Esophagus muscularis mucosa (tissue), 3 donors: ENCODE measurements around the gene IER5.

Source experiments
- POLR2AphosphoS5 ChIP-seq, 2 donors: sonication (generic); formaldehyde crosslinking; IDR thresholded peaks; one replicate each; pipeline ENCODE4 v1.6.1; 2017; ENCODE audit warnings: antibody characterized with exemption in 2 of 2
- TF ChIP-seq, protein P1 (sequence below), 3 experiments: fragments of 200-600 bp in 2 of 3; fragments of 450-650 bp in 1 of 3; sonication (generic) in 2 of 3; IDR thresholded peaks; one replicate each; pipeline ENCODE4 v1.5.1; 2017 to 2019; ENCODE audit warnings: antibody characterized with exemption in 3 of 3, mild to moderate bottlenecking in 2 of 3, moderate library complexity in 1 of 3

- TF ChIP-seq, protein P1, sequence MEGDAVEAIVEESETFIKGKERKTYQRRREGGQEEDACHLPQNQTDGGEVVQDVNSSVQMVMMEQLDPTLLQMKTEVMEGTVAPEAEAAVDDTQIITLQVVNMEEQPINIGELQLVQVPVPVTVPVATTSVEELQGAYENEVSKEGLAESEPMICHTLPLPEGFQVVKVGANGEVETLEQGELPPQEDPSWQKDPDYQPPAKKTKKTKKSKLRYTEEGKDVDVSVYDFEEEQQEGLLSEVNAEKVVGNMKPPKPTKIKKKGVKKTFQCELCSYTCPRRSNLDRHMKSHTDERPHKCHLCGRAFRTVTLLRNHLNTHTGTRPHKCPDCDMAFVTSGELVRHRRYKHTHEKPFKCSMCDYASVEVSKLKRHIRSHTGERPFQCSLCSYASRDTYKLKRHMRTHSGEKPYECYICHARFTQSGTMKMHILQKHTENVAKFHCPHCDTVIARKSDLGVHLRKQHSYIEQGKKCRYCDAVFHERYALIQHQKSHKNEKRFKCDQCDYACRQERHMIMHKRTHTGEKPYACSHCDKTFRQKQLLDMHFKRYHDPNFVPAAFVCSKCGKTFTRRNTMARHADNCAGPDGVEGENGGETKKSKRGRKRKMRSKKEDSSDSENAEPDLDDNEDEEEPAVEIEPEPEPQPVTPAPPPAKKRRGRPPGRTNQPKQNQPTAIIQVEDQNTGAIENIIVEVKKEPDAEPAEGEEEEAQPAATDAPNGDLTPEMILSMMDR (IDR thresholded peaks at IDR 0.05) = no peak
- TF ChIP-seq POLR2AphosphoS5 (IDR thresholded peaks at IDR 0.05) = no peak
Observed at GRCh38 chr1:181116819-181117390, 28.4 kb downstream of the IER5 start.
